ENCODE data around the gene TBCD. TPM values are rescaled to one million over a fixed set of nuclear protein-coding genes. Genes with fewer than 3 reads are reported as not detected.

The TBCD gene
- total and polyA plus RNA-seq, 8 donors, result 28.7 to 161 (median 40.0) TPM

DNA sequence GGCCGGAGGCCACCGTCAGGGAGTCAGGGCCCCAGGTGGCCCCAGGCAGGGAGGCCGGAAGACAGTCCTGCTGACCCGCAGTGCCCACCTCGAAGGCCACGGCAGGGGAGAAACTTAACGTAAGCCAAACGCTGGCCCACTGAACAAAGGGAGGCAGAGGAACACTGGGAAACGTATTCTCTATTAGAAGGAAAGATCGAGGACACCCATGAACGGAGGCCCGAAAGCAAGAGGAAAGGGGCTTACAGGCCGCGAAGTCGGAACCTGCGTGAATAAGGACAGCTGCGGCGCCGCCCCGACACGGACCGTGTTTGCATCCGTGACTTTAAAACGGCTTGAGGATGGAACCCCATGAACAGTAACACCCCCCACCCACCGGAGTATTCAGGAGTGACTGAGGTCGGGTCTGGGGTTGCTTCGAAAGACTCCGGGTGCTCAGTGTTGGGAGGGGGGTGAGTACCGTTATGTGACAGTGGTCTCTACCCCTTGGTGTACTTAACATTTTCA, 225.2 kb downstream of the TBCD start:
- FAIRE-seq, result no peak
- ATAC-seq, result no peak

DNA sequence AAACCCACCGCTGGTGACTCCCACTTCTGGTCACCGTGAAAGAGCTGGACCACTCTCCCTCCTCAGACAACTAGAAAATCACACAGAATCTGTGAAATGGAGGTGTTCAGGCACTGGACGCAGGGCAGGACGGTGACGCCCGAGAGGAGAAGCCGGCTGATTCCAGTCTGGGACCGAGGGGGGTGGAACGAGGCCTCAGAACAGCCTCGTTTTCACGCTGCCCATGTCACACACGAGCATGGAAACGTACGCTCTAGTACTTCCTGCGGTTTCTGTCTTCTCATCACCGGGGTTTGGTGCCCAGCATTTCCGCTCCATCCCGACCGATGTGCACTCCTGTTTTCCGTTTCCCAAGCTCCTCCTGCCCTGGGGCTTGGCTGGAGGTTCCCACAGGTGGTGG, 225.7 kb downstream of the TBCD start:
- no peak for DNase-seq
- intact Hi-C loops (cut with DNase I), result no loop called here
- no peak overlapping the region for H3K27ac ChIP-seq
- WGBS, 2 donors, result 88% methylated on average over 20 of the region's 20 CpGs
- H3K4me1 ChIP-seq, result no peaks in the 10 kb centered on the region
- TF ChIP-seq, protein P1, sequence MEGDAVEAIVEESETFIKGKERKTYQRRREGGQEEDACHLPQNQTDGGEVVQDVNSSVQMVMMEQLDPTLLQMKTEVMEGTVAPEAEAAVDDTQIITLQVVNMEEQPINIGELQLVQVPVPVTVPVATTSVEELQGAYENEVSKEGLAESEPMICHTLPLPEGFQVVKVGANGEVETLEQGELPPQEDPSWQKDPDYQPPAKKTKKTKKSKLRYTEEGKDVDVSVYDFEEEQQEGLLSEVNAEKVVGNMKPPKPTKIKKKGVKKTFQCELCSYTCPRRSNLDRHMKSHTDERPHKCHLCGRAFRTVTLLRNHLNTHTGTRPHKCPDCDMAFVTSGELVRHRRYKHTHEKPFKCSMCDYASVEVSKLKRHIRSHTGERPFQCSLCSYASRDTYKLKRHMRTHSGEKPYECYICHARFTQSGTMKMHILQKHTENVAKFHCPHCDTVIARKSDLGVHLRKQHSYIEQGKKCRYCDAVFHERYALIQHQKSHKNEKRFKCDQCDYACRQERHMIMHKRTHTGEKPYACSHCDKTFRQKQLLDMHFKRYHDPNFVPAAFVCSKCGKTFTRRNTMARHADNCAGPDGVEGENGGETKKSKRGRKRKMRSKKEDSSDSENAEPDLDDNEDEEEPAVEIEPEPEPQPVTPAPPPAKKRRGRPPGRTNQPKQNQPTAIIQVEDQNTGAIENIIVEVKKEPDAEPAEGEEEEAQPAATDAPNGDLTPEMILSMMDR (IDR thresholded peaks at IDR 0.05), result no peak
- no peaks in the 10 kb centered on the region for H3K27me3 ChIP-seq
- no peak for ATAC-seq
- FAIRE-seq, result no peak
- H3K36me3 ChIP-seq, result no peaks in the 10 kb centered on the region
- H3K4me3 ChIP-seq, result no peak overlapping the region
- H3K9me3 ChIP-seq, result no peaks in the 10 kb centered on the region

More for the DNA sequence above, 225.2 kb downstream of the TBCD start:
- intact Hi-C loops (cut with DNase I), result no loop called here
- H3K27me3 ChIP-seq, result no peaks in the 10 kb centered on the region
- no peaks in the 10 kb centered on the region for H3K4me1 ChIP-seq
- no peaks in the 10 kb centered on the region for H3K9me3 ChIP-seq
- no peaks in the 10 kb centered on the region for H3K36me3 ChIP-seq
- 87 to 94% methylated on average over 29 of the region's 29 CpGs for WGBS, 2 donors
- no peak for DNase-seq
- TF ChIP-seq, protein P1 (IDR thresholded peaks at IDR 0.05), result no peak
- no peak overlapping the region for H3K4me3 ChIP-seq
- H3K27ac ChIP-seq, result no peak overlapping the region

DNA sequence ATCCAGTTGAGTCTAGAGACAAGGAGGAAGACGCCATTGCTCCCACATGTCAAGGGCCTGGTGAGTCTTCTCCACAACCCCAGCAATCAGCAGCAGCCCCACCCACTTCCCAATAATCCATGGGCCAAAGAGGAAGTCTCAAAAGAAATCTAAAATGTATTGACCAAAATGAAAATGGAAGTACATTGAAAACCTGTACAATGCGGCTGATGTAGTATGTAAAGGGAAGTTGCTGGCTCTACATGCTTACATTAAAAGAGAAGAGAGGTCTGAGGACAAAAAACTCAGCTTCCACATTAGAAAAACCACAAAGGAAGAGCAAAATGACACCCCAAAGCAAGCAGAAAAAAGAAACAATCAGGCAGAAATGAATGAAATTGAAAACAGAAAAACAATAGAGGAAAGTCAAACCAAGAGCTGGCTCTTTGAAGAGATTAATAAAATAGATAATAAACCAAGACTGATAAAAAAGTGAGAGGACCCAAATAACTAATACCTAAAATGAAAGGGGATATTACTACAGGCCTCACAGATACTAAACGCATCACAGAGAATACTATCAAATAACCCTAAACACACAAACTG, 227.0 kb downstream of the TBCD start:
- ATAC-seq, result peak in 2 of 4 donors; percentile 38 to 68
- WGBS, 2 donors, result 88 to 92% methylated on average over 3 of the region's 3 CpGs
- H3K4me3 ChIP-seq, result no peak overlapping the region
- intact Hi-C loops (cut with DNase I), result no loop called here
- no peaks in the 10 kb centered on the region for H3K36me3 ChIP-seq
- TF ChIP-seq, protein P1 (IDR thresholded peaks at IDR 0.05), result no peak
- H3K4me1 ChIP-seq, result no peaks in the 10 kb centered on the region
- no peak for DNase-seq
- H3K27ac ChIP-seq, result no peak overlapping the region
- no peaks in the 10 kb centered on the region for H3K9me3 ChIP-seq
- FAIRE-seq, result no peak
- no peaks in the 10 kb centered on the region for H3K27me3 ChIP-seq

DNA sequence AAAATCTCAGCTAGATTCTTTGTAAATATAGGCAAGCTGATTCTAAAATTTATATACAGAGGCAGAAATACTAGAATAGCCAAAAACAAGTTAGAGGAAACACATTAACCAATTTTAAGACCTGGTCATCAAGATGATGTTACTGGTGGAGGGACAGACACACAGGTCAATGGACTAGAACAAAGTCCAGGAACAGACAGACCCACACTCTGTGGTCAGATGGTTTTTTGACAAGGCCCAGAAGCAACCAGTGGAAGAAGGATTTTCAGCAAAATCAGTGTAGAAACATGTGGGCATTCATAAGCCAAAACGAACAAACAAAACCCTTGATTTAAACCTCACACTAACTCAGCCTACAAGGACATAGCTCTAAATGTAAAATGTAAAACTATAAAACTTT, 227.9 kb downstream of the TBCD start:
- no peak for DNase-seq
- Histone ChIP-seq H3K4me3 (no peak overlapping the region), H3K36me3 (no peaks in the 10 kb centered on the region), H3K4me1 (no peaks in the 10 kb centered on the region), H3K27ac (no peak overlapping the region), H3K27me3 (no peaks in the 10 kb centered on the region), H3K9me3 (no peaks in the 10 kb centered on the region)
- TF ChIP-seq, protein P1 (IDR thresholded peaks at IDR 0.05), result no peak
- no peak for FAIRE-seq
- no peak for ATAC-seq
- 57 to 86% methylated on average over 1 of the region's 1 CpG for WGBS, 2 donors
- intact Hi-C loops (cut with DNase I), result no loop called here

DNA sequence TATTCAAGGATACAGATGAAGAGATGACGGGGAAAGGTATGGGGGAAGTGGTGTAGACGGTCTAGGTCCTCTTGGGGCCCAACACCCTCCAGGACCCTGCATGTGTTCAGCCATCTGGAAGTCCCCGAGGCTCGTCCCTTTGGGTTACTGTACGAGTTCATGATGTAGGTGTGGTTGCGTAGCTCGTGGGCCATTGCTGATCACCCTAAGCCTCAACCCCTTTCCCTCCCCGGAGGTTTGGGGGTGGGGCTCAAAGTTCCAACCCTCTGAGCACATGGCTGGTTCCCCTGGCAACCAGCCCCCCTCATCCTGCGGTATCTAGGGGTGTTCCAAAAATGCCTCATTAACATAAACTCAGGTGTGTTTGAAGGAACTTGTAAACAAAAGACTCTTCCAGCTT, 228.8 kb downstream of the TBCD start:
- WGBS, 2 donors, result 73 to 77% methylated on average over 9 of the region's 9 CpGs
- Histone ChIP-seq H3K27ac (no peak overlapping the region), H3K36me3 (no peaks in the 10 kb centered on the region), H3K9me3 (no peaks in the 10 kb centered on the region), H3K4me1 (no peaks in the 10 kb centered on the region), H3K27me3 (no peaks in the 10 kb centered on the region), H3K4me3 (no peak overlapping the region)
- intact Hi-C loops (cut with DNase I), result no loop called here
- no peak for ATAC-seq
- FAIRE-seq, result no peak
- TF ChIP-seq, protein P1 (IDR thresholded peaks at IDR 0.05), result no peak
- DNase-seq, result no peak
